GM12873 (cell line): ENCODE results near the gene VRK3.

Experiments used
- TF ChIP-seq, protein P1 (sequence below): IDR thresholded peaks from 2 replicates; pipeline ENCODE4 v1.5.1; 2012; ENCODE audit warnings: low read depth, mild to moderate bottlenecking, moderate library complexity, low read length, control low read depth; ENCODE audit not compliant: insufficient read depth; ENCODE audit errors: missing control alignments

The VRK3 gene

GRCh38 chr19:50053119-50053518 lies 27.9 kb upstream of the VRK3 start:
- TF ChIP-seq, protein P1, sequence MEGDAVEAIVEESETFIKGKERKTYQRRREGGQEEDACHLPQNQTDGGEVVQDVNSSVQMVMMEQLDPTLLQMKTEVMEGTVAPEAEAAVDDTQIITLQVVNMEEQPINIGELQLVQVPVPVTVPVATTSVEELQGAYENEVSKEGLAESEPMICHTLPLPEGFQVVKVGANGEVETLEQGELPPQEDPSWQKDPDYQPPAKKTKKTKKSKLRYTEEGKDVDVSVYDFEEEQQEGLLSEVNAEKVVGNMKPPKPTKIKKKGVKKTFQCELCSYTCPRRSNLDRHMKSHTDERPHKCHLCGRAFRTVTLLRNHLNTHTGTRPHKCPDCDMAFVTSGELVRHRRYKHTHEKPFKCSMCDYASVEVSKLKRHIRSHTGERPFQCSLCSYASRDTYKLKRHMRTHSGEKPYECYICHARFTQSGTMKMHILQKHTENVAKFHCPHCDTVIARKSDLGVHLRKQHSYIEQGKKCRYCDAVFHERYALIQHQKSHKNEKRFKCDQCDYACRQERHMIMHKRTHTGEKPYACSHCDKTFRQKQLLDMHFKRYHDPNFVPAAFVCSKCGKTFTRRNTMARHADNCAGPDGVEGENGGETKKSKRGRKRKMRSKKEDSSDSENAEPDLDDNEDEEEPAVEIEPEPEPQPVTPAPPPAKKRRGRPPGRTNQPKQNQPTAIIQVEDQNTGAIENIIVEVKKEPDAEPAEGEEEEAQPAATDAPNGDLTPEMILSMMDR = no peak

GRCh38 chr19:50051964-50052363 lies 26.8 kb upstream of the VRK3 start:
- TF ChIP-seq, protein P1 = peak; percentile 1

GRCh38 chr19:50050406-50051227 lies 25.4 kb upstream of the VRK3 start:
- TF ChIP-seq, protein P1 = no peak

GRCh38 chr19:50047671-50048070 lies 22.5 kb upstream of the VRK3 start:
- TF ChIP-seq, protein P1 = no peak

DNA sequence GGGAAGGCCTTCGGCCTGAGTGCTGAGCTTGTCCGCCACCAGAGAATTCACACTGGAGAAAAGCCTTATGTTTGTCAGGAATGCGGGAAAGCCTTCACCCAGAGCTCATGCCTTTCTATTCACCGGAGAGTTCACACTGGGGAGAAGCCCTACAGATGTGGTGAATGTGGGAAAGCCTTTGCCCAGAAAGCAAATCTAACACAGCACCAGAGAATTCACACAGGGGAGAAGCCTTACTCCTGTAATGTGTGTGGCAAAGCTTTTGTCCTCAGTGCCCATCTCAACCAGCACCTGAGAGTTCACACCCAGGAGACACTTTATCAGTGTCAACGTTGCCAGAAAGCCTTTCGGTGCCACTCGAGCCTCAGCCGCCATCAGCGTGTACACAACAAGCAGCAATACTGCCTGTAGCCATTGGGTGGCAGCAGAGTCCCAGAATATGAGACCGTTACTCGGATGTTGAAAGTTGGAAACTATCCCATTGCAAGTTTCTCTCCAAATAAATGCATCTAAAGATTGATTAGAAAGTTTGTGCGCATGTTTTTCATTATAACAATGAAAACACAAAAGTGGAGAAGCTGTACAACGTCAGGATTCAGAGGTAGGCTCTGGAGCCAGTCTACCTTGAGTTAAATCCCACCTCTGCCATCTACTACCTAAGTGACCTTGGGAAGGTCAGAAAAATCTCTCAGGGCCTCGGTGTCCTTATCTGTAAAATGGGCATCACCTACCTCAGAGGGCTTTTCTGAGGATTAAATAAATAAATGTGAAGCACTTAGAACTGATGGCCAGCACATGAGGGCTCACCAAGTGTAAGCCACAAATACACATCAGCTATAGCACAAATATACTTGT lies 21.7 kb upstream of the VRK3 start:
- TF ChIP-seq, protein P1 = peak; percentile 72

GRCh38 chr19:50044922-50045321 lies 19.8 kb upstream of the VRK3 start:
- TF ChIP-seq, protein P1 = no peak

DNA sequence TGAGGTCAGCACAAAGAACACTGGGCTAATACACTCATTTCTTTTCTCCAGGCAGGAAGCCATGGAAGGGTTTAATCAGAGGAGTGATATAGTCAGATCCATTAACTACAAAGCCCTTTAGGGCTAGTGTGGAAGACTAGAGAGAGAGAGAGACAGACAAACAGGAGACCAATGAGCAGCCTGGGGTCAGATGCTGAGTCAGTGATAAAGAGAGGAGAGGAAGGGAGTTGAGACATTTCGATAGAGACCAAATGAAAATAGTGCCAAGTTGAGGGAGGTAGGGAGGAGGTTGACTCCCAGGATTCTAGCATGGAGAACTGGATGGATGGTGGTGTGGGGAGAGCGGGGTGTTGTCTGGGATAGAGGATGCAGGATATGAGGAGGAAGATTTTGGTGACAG lies 18.8 kb upstream of the VRK3 start:
- TF ChIP-seq, protein P1 = no peak
